ENCODE measurements around the gene GABRD.

Gene GABRD

GRCh38 chr1:2050793-2051682 is 31.9 kb downstream of the GABRD start:
- no peak for DNase-seq (ENCODE audit: low read depth in 1 of 2, low spot score in 1 of 2)

- DNase-seq (ENCODE audit: low read depth in 1 of 2, low spot score in 1 of 2), result no peak
Measured at GRCh38 chr1:2052054-2052679, 33.0 kb downstream of the GABRD start.

- no peak for DNase-seq (ENCODE audit: low read depth in 1 of 2, low spot score in 1 of 2)
Measured at GRCh38 chr1:2052756-2053155, 33.6 kb downstream of the GABRD start.

- DNase-seq (ENCODE audit: low read depth in 1 of 2, low spot score in 1 of 2), result no peak
Measured at GRCh38 chr1:2053217-2053616, 34.1 kb downstream of the GABRD start.

GRCh38 chr1:2053784-2054376 is 34.7 kb downstream of the GABRD start:
- no peak for DNase-seq (ENCODE audit: low read depth in 1 of 2, low spot score in 1 of 2)

- no peak for DNase-seq (ENCODE audit: low read depth in 1 of 2, low spot score in 1 of 2)
Measured at GRCh38 chr1:2054560-2054959, 35.4 kb downstream of the GABRD start.

GRCh38 chr1:2055911-2056575 is 36.9 kb downstream of the GABRD start:
- no peak for DNase-seq (ENCODE audit: low read depth in 1 of 2, low spot score in 1 of 2)

GRCh38 chr1:2056955-2057590 is 37.9 kb downstream of the GABRD start:
- no peak for DNase-seq (ENCODE audit: low read depth in 1 of 2, low spot score in 1 of 2)

- DNase-seq (ENCODE audit: low read depth in 1 of 2, low spot score in 1 of 2), result no peak
Measured at GRCh38 chr1:2059290-2059953, 40.3 kb downstream of the GABRD start.

- no peak for DNase-seq (ENCODE audit: low read depth in 1 of 2, low spot score in 1 of 2)
Measured at GRCh38 chr1:2060072-2060471, 40.9 kb downstream of the GABRD start.

GRCh38 chr1:2060535-2060934 is 41.4 kb downstream of the GABRD start:
- no peak for DNase-seq (ENCODE audit: low read depth in 1 of 2, low spot score in 1 of 2)

- no peak for DNase-seq (ENCODE audit: low read depth in 1 of 2, low spot score in 1 of 2)
Measured at GRCh38 chr1:2061065-2061778, 42.1 kb downstream of the GABRD start.

GRCh38 chr1:2065699-2066098 is 46.6 kb downstream of the GABRD start:
- no peak for DNase-seq (ENCODE audit: low read depth in 1 of 2, low spot score in 1 of 2)

GRCh38 chr1:2067393-2067792 is 48.2 kb downstream of the GABRD start:
- no peak for DNase-seq (ENCODE audit: low read depth in 1 of 2, low spot score in 1 of 2)

GRCh38 chr1:2067981-2068380 is 48.8 kb downstream of the GABRD start:
- DNase-seq (ENCODE audit: low read depth in 1 of 2, low spot score in 1 of 2), result no peak

- no peak for DNase-seq (ENCODE audit: low read depth in 1 of 2, low spot score in 1 of 2)
Measured at GRCh38 chr1:2068951-2069350, 49.8 kb downstream of the GABRD start.

- DNase-seq (ENCODE audit: low read depth in 1 of 2, low spot score in 1 of 2), result no peak
Measured at GRCh38 chr1:2070016-2070415, 50.9 kb downstream of the GABRD start.

- no peak for DNase-seq (ENCODE audit: low read depth in 1 of 2, low spot score in 1 of 2)
Measured at GRCh38 chr1:2070800-2071530, 51.8 kb downstream of the GABRD start.

GRCh38 chr1:2072109-2072806 is 53.1 kb downstream of the GABRD start:
- no peak for DNase-seq (ENCODE audit: low read depth in 1 of 2, low spot score in 1 of 2)
